HepG2 (cell line): Measurements from ENCODE around the gene ARHGEF9. TPM values are rescaled to one million over a fixed set of nuclear protein-coding genes. Genes with fewer than 3 reads are reported as not detected.

Source experiments
- ATAC-seq: fragments of 200-7000 bp; cut with Tn5 transposase; 3 replicates; pipeline ENCODE4 v1.9.1; 2020; ENCODE audit warnings: mild to moderate bottlenecking, moderate library complexity
- BruUV-seq: library from RNA; stranded (reverse); fragments of 400-500 nt; replicated peaks from 2 replicates; lab custom pipeline; 2021; lab: Mats Ljungman, UMichigan
- CTCF ChIA-PET: fragments of 300-600 bp; formaldehyde crosslinking; extraction: SDS; loops from one replicate; lab custom pipeline; 2021; ENCODE audit warnings: low total read pairs, inconsistent platforms, low intra/inter-chr PET ratio; lab: Yijun Ruan, JAX
- POLR2A ChIA-PET: fragments of 350-600 bp; sonication (Branson Sonifier 250); formaldehyde crosslinking; loops from one replicate; lab custom pipeline; 2020; ENCODE audit warnings: antibody characterized with exemption, inconsistent platforms; lab: Yijun Ruan, JAX
- DNase-seq: peaks from one replicate; pipeline ENCODE4 v3.0.0-alpha.2; 2015; ENCODE audit warnings: low spot score
- FAIRE-seq: peaks from 3 replicates; lab custom pipeline; 2011; peaks lifted over from hg19 to GRCh38; lab: Jason Lieb, UNC
- H2AFZ ChIP-seq: one replicate; pipeline ENCODE4 v1.6.1; 2011; ENCODE audit warnings: low read length, inconsistent platforms
- H3K27ac ChIP-seq: fragments of 300-600 bp; 3 replicates; pipeline ENCODE4 v1.8.0; 2011; ENCODE audit warnings: mixed run types, mild to moderate bottlenecking, mixed read lengths, low read length, inconsistent platforms; ENCODE audit not compliant: insufficient read depth; ENCODE audit errors: extremely low read length
- H3K27me3 ChIP-seq, 2 experiments: fragments of 200-600 bp in 1 of 2; 2 replicates in 1 of 2; 3 replicates in 1 of 2; pipeline versions ENCODE4 v1.6.0 to v1.8.0; 2011; ENCODE audit warnings: low read length in 2 of 2, mild to moderate bottlenecking in 2 of 2, moderate library complexity in 2 of 2, inconsistent platforms in 1 of 2; ENCODE audit not compliant: insufficient read depth in 2 of 2, control insufficient read depth in 1 of 2
- H3K36me3 ChIP-seq, 2 experiments: fragments of 200-600 bp in 1 of 2; replicated peaks in 1 of 2; 2 replicates in 1 of 2; 3 replicates in 1 of 2; pipeline versions ENCODE4 v1.5.1 to v1.8.0; 2011; ENCODE audit warnings: low read length in 2 of 2, inconsistent platforms in 1 of 2; ENCODE audit not compliant: insufficient read depth in 2 of 2, control insufficient read depth in 1 of 2
- H3K4me1 ChIP-seq: 2 replicates; pipeline ENCODE4 v1.5.1; 2012; ENCODE audit warnings: low read length, inconsistent platforms; ENCODE audit not compliant: insufficient read depth
- H3K4me2 ChIP-seq: 2 replicates; pipeline ENCODE4 v1.6.0; 2011; ENCODE audit warnings: low read depth, low read length, inconsistent platforms
- H3K4me3 ChIP-seq, 3 experiments: fragments of 200-600 bp in 1 of 3; sonication (generic), shearing (Covaris generic) in 1 of 3; replicated peaks in 1 of 3; 2 replicates each; pipeline ENCODE4 v1.5.1; 2011 to 2016; ENCODE audit warnings: low read length in 3 of 3, inconsistent platforms in 2 of 3, low read depth in 2 of 3, mild to moderate bottlenecking in 2 of 3, control low read depth in 1 of 3, mixed read lengths in 1 of 3; ENCODE audit not compliant: insufficient read depth in 1 of 3
- H3K79me2 ChIP-seq: one replicate; pipeline ENCODE4 v1.6.1; 2011; ENCODE audit warnings: low read length, inconsistent platforms; ENCODE audit not compliant: insufficient read depth
- H3K9ac ChIP-seq: 2 replicates; pipeline ENCODE4 v1.6.0; 2011; ENCODE audit warnings: mild to moderate bottlenecking, low read depth, low read length, inconsistent platforms; ENCODE audit not compliant: insufficient read depth
- H3K9me3 ChIP-seq: 2 replicates; pipeline ENCODE4 v1.5.1; 2012; ENCODE audit warnings: mild to moderate bottlenecking, low read length
- H4K20me1 ChIP-seq: 2 replicates; pipeline ENCODE4 v1.6.0; 2011; ENCODE audit warnings: inconsistent platforms, mild to moderate bottlenecking, low read length, moderate library complexity; ENCODE audit not compliant: insufficient read depth
- FOXA1 ChIP-seq, 2 experiments: fragments of 450-650 bp in 1 of 2; sonication (generic) in 1 of 2; formaldehyde crosslinking in 1 of 2; IDR thresholded peaks; 2 replicates each; pipeline versions ENCODE4 v1.4.0 to v1.6.1; 2016 to 2020; ENCODE audit warnings: missing genetic modification reagents in 1 of 2
- GMEB1 ChIP-seq: sonication (generic); formaldehyde crosslinking; IDR thresholded peaks from 2 replicates; pipeline ENCODE4 v1.5.1; 2020; ENCODE audit warnings: missing genetic modification reagents, mild to moderate bottlenecking, borderline replicate concordance
- IKZF4 ChIP-seq: sonication (generic); formaldehyde crosslinking; IDR thresholded peaks from 2 replicates; pipeline ENCODE4 v1.5.1; 2020; ENCODE audit warnings: borderline replicate concordance, mild to moderate bottlenecking, low read depth, missing genetic modification reagents; ENCODE audit errors: not compliant biosample characterization
- RXRA ChIP-seq: sonication (generic); formaldehyde crosslinking; IDR thresholded peaks from 2 replicates; pipeline ENCODE4 v1.5.1; 2020; ENCODE audit warnings: missing genetic modification reagents
- SMYD3 ChIP-seq: sonication (generic); formaldehyde crosslinking; IDR thresholded peaks from 2 replicates; pipeline ENCODE4 v1.8.1; 2023; ENCODE audit warnings: mild to moderate bottlenecking, missing genetic modification reagents
- SP2 ChIP-seq: sonication (generic); formaldehyde crosslinking; IDR thresholded peaks from 2 replicates; pipeline ENCODE4 v1.5.1; 2020; ENCODE audit warnings: mild to moderate bottlenecking, missing genetic modification reagents
- SRF ChIP-seq: IDR thresholded peaks from 2 replicates; pipeline ENCODE4 v1.6.1; 2011; ENCODE audit warnings: mild to moderate bottlenecking, low read depth, low read length, moderate library complexity
- ZNF138 ChIP-seq: sonication (generic); formaldehyde crosslinking; IDR thresholded peaks from 2 replicates; pipeline ENCODE4 v1.5.0; 2020; ENCODE audit warnings: mild to moderate bottlenecking, low read depth, missing genetic modification reagents
- ZNF777 ChIP-seq: sonication (generic); formaldehyde crosslinking; IDR thresholded peaks from 2 replicates; pipeline ENCODE4 v1.4.0; 2020; ENCODE audit warnings: missing genetic modification reagents
- ZNF784 ChIP-seq: sonication (generic); formaldehyde crosslinking; IDR thresholded peaks from 2 replicates; pipeline ENCODE4 v1.5.1; 2020; ENCODE audit warnings: missing genetic modification reagents, mild to moderate bottlenecking, borderline replicate concordance
- WGBS: methylation state at CpG from one replicate; pipeline ENCODE4 v1.1.6; 2017; ENCODE audit warnings: low lambda C conversion rate; 5-methylcytosine and 5-hydroxymethylcytosine counted together
- in situ Hi-C: cut with HindIII; loops from 2 replicates; pipeline ENCODE4 v1.10.0; 2017; ENCODE audit warnings: low pct_unique_long_range_greater_than_20kb; ENCODE audit not compliant: extremely low pct_ligation_motif_present
- intact Hi-C: fragments of 100-400 bp; cut with micrococcal nuclease; formaldehyde crosslinking; loops from one replicate; pipeline ENCODE4 v1.10.0; 2022; ENCODE audit not compliant: unreplicated experiment
- polyA plus RNA-seq, 8 experiments: library from polyadenylated mRNA; depleted of rRNA in 3 of 8; stranded (reverse) in 7 of 8; unstranded in 1 of 8; fragments of >200 nt; fragmentation: Illumina TruSeq in 4 of 8; extraction: Trizol in 4 of 8; gene quantifications; 2 replicates each; pipeline versions ENCODE4 v1.2.1 to v1.2.3, GENCODE V29; 2011 to 2016; ENCODE audit warnings: low read depth in 4 of 8, missing spikeins in 1 of 8, mixed read lengths in 1 of 8; ENCODE audit not compliant: insufficient read depth in 1 of 8
- total RNA-seq, 5 experiments: library from RNA; depleted of rRNA; stranded (reverse); fragments of >200 nt; fragmentation: Illumina TruSeq; extraction: Trizol; gene quantifications; 2 replicates each; pipeline ENCODE4 v1.2.3, GENCODE V29; 2016; ENCODE audit warnings: low read depth in 1 of 5

The ARHGEF9 gene
- total and polyA plus RNA-seq, 2 of the 13 experiments (the other 11 are each of a cell fraction or from before 2014, with no cell fraction given) = 0.91 to 1.8 TPM

GRCh38 chrX:63737131-63737921, 47.7 kb downstream of the ARHGEF9 start (continued):
- TF ChIP-seq SP2 (no peak), SRF (no peak), ZNF138 (CRISPR knock-in tag) (no peak), GMEB1 (CRISPR knock-in tag) (no peak), RXRA (CRISPR knock-in tag) (no peak), FOXA1 (IDR thresholded peaks at IDR 0.05) (no peak), FOXA1 (CRISPR knock-in tag; IDR thresholded peaks at IDR 0.05) (no peak)
- TF ChIP-seq, all 625 proteins: peak for 0

GRCh38 chrX:63735882-63736281, 49.1 kb downstream of the ARHGEF9 start:
- intact Hi-C loops (no loop called here), in situ Hi-C loops (no loop called here)
- H3K36me3 ChIP-seq = no peaks in the 10 kb centered on the region
- H3K4me2 ChIP-seq = no peak overlapping the region
- FAIRE-seq = no peak
- ChIA-PET POLR2A (no interaction called here), CTCF (no interaction called here)
- no peaks in the 10 kb centered on the region for H3K9me3 ChIP-seq
- H3K9ac ChIP-seq = no peak overlapping the region
- no peak overlapping the region for H3K27ac ChIP-seq
- no TSS peak for BruUV-seq
- H2AFZ ChIP-seq = no peak overlapping the region
- H4K20me1 ChIP-seq = no peaks in the 10 kb centered on the region
- H3K27me3 ChIP-seq = no peaks in the 10 kb centered on the region
- no peaks in the 10 kb centered on the region for H3K4me1 ChIP-seq
- TF ChIP-seq ZNF784 (CRISPR knock-in tag) (no peak), SMYD3 (CRISPR knock-in tag) (no peak), IKZF4 (CRISPR knock-in tag) (no peak), ZNF777 (CRISPR knock-in tag) (no peak)
- WGBS = 100% methylated on average over 1 of the region's 1 CpG
- H3K4me3 ChIP-seq = no peak overlapping the region
- H3K79me2 ChIP-seq = no peaks in the 10 kb centered on the region
- DNase-seq = no peak
- ATAC-seq = no peak
